IPS-11a (cell line): Measurements from ENCODE around the gene MED23.
"Not testable (repeated sequence)": the region's sequence is repeated elsewhere in the genome, so short reads cannot be mapped to it uniquely, and the experiment has no call there.

Experiments used
- H3K4me3 ChIP-seq: one replicate; pipeline ENCODE4 v1.5.1; 2013; ENCODE audit warnings: low read depth, low read length, control low read depth

MED23 gene

DNA sequence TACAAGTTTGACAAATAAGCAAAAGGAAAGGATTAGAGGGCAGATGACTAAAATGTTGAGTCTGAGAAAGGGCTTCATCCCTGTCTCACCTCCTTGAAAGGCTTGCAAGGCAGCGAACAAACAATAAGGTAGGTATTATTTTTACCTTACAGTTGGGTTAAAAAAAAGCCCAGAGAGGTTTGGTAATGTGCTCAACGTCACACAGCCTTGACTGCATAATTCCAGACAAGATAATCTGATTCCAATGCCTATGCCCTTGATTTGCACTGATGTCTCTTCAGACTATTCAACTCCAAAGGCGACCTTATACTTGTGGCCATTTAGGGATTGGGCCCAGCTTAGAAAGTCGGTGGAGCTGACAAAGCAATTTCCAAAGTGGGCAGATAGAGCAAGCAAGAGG is 53.4 kb downstream of the MED23 start:
- no peak overlapping the region for H3K4me3 ChIP-seq

DNA sequence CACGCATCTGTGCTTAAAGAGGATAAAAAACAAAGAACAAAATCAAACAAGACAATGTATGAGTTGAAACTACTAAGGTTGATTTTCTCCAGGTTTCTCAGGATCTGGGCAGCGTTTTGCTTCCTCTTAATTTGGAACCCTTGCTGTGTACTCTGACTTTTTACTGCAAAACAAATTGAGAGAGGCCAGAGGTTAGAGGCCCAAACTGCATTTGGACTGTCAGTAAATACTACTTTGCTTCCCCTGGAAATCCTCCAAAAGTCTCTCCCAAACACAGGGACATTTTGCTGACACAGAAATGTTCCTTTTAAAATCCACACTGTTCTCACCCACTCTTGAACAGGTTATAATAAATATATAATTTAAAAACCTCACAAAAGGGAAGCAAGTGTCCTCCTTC is 53.9 kb downstream of the MED23 start:
- no peak overlapping the region for H3K4me3 ChIP-seq

DNA sequence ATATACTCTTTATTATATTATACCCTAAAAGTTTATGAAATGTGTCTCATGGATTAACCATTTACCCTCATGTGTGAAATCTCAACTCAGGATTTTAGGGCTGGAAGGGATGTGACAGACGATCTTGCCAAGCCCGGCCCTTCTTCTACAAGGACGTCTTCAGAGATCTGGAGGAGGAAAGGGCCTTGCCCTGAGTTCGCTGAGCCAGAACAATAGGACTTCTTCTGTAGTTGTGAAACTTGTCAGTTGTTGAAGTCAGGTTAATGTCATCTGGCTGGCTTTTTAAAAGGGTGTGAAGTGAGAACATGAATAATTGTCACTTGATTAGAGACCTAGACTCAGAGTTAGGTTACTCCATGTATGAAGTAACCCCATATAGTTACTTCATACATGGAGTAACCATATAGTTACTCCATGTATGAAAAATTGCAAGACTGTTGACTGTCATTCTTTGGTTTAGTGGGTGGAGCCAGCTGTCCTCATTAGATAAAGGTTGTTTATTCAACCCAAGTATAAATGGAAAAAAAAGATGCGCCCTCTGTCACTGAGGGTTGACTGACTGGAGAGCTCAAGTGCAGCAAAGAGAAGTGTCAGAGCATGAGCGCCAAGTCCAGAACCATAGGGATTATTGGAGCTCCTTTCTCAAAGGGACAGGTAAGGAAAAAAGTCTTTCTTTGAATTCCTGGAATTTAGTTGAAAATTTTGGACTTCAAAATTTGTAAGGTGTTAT is 55.2 kb downstream of the MED23 start, which contains the start of gene ARG1:
TSS of gene ARG1 (plus strand) at position 541 of the 730 bp plus-strand sequence. CDS start at position 598, 57 bp downstream.
- H3K4me3 ChIP-seq = no peak within 1 kb of the TSS

DNA sequence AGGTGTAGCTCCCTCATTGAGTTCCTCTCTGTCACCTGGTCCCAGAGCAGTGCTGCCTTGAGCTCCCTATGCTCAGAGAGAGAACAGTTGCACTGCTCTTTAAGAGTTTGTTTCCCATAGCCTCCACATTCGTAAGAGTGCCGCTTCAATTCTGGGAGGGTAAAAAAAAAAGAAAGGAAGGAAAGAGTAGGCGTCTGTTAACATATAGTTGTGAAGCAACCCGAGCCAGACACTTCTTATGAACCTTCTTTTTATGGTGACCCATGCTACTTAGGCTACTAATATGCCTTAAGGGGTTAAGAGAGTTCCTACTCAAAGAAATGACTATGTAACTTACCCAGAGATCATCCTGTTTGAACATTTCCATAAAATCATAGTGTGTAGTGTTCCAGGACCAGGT is 59.3 kb downstream of the MED23 start:
- H3K4me3 ChIP-seq = no peak overlapping the region

DNA sequence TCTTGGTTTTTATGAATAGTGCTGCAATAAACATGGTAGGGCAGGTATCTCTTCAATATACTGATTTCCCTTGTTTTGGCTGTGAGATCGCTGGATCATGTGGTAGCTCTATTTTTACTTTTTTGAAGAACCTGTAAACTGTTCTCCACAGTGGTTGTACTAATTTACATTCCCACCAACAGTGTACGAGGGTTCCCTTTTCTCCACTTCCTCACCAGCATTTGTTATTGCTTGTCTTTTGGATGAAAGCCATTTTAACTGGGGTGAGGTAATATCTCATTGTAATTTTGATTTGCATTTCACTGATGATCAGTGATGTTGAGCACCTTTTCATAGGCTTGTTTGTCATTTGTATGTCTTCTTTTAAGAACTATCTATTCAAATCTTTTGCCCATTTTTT is 63.0 kb downstream of the MED23 start:
- no peak overlapping the region for H3K4me3 ChIP-seq

DNA sequence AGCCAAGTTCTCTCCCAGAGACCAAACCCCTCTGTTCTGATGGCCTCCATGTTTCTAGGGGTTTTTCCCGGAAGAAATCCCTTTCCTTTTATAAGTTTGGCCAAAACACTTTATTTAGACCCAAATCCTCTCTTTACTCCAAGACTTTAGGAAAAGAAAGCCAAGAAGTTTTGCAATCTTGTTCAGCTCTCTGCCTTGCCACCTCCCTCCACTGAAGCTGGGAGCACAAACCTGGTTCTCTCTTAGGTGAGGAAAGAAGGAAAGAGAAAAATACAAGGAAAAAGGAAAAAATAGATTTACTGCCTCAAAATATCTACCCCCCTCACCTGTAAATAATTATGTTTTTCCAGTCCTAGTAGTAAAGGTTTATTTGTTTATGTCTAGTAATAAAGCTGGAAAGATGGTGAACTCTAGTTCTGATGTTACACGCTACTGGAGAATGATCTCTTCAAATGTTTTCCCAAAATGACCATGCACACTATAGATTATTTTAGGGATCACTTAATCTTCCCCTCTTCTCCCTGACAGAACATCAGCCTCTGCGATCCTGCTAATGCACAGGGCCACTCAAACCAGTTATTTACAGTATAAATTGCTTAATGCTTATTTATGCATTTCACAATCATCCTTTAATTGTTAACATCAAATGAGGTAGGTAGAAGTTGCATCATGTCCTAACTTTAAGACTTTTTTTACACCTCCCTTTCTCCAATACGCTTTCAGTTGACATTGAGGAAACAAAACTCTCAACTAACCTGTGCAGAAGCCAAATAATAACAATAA is 65.9 kb downstream of the MED23 start:
- H3K4me3 ChIP-seq = no peak overlapping the region

DNA sequence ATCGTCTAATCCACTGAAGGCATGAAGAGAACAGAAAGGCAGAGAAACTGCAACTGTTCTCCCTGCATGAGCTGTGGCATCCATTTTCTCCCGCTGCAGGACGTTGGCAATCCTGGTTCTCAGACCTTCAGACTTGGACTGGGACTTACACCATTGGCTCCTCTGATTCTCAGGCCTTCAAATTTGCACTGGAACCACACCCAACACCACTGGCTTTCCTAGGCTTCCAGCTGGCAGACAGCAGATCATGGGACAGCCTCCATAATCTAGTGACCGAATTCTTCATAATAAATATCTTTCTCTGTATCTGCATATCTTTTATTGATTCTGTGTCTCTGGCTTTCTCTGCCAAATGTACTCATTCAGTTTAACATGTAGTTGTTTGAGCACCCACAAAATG is 69.1 kb downstream of the MED23 start:
- H3K4me3 ChIP-seq = no peak overlapping the region

DNA sequence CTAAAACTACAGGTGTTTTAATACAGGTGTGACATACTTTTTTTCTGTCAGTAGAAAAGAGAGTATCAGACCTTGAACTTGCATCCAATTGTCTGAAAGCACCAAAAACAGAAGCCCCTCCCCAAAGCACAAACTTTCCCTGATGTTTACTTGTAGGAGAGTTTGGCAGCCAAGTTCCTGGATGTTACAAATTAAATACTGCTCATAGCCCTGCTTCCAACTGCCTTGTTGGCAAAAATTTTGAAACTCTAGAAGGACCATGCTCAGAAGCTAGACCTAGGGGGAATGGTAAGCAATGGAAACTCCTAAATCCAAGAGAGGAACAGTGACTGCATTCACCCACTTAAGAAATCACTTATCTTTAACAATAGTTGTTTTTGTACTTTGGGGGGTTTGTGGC is 72.0 kb downstream of the MED23 start:
- no peak overlapping the region for H3K4me3 ChIP-seq

DNA sequence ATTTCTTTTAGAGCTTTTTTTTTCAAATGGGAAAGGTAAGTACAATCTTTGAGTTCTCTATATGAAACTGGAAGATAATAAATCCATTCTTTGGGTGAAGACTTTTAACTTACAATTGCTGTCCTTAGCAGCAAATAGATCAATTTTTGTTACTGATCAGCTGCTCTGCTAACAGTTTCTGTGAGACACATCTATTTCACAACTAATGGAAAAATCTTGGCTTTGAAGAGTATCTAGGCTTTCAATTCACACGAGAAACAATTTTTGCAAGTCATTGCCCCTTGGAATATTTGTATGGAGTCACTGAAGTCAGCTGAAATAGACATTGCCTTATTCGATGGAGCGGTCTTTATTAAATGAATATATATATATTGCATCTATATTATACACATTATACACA is 75.5 kb downstream of the MED23 start:
- no peak overlapping the region for H3K4me3 ChIP-seq

DNA sequence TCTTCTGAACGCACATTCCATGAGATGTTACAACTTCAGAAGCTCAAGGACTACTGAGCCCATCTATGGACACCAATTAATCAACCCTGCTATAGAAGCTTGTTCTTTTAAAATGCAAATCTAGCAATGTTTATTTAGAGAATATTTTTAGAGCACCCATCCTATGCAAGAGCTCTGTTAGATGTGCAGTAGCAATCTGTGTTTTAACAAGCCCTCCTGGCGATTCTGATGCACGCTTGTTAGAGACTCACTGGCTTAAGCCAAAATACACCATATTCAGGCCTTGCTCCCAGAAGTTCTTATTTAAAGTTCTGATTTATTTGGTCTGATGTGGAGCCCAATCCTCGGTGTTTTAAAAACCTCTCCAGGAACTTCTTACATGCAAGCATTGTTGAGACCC is 76.1 kb downstream of the MED23 start:
- H3K4me3 ChIP-seq = no peak overlapping the region

DNA sequence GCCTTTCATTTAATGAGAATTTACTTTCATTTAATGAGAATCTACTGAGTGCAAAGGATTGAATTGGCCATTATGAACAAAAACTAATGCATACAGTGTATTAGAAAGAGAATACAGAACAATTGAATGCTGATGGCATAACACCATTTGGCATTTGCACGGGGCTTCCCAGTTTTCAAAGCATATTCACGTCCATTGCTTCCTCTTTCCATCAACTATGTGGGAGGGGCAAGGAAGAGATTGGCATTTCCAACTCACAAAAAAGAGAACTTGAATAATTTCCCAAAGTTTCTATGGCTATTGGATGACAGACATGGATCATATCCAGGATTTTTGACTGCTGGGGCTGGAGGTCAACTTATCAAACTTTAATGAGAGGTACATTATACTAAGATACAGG is 78.2 kb downstream of the MED23 start:
- H3K4me3 ChIP-seq = no peak overlapping the region

DNA sequence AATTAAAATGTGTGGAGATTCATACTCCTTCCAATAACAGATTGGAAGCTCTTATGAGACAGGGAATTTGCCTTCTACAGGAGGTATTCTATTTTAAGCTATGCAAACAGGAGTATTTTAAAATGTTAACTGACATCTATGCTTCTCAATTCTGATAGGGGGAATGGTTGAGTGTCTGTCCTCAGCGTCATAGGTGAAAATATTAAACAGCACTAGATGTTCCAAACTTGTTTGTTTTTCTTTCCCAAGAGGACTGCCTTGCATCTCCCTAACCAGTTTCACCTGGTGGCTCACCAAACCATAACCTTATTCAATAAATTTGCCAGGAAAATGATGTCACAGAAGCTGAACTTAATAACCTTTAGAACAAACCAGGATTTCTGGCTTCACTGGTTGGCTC is 79.6 kb downstream of the MED23 start:
- no peak overlapping the region for H3K4me3 ChIP-seq

DNA sequence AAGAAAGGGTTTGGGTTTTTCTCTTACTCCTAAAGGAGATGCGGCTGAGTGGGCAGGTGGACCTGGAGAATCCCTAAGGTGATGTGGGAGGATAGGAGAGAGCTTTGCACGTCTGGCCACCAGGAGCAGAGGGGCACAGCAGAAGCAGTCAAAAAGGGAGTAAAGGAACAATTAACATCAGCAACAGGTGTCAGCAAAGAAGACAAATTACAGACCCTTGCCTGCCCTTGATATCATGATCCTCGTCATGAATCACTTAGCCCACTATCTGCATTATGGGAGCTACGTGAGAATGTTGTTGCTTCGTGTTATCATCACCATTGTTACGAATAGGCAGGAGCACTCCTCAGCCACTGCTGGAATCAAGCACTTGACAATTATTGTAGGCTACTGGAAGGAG is 80.6 kb downstream of the MED23 start:
- no peak overlapping the region for H3K4me3 ChIP-seq

DNA sequence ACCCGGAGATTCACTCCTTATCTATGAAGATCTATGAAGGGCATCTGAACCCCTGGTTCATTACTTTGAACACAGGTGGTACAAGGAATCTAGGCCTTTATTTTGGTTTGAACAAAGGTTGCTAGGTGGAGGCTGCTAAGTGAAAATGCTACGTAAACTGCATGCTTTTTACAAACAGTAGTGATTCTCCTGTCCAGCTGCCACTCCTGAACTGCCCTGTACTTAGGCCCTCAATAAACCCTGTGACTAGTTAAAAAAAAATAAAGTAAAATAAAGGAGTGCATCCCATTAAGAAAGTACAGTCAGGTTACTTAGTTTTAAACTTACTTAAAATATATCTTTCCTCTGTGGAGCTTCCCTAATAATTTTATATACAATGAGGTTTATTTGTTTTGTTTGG is 82.7 kb downstream of the MED23 start:
- H3K4me3 ChIP-seq = no peak overlapping the region

DNA sequence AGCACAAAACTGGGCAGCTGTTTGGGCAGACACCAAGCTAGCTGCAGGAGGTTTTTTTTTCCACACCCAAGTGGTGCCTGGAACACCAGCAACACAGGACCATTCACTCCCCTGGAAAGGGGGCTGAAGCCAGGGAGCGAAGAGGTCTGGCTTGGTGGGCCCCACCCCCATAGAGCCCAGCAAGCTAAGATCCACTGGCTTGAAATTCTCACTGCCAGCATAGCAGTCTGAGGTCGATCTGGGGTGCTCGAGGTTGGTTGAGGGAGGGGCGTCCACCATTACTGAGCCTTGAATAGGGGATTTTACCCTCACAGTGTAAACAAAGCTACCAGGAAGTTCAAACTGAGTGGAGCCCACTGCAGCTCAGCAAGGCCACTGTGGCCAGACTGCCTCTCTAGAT is 89.4 kb downstream of the MED23 start:
- not testable (repeated sequence) for H3K4me3 ChIP-seq

DNA sequence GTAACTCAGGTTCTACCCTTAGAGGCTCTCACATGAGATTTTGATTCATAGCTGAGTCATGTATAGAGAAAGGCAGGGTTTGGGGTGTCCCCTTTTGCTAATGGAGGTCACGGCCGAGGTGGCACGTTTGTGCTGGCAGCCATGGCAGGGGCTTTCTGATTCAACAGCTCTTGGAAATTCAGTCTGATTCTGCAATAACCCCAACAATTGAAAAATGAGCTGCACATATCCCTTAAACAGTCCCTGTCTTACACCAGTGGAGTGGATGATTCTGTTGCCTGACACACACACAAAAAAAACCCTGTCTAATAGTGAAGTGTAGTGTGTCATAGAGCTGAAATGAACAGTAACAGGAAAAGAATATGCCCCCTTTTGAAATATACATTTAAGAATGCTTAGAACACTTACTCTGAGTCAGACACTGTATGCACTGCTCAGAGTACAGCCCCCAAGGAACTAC is 95.4 kb downstream of the MED23 start:
- H3K4me3 ChIP-seq = no peak overlapping the region

DNA sequence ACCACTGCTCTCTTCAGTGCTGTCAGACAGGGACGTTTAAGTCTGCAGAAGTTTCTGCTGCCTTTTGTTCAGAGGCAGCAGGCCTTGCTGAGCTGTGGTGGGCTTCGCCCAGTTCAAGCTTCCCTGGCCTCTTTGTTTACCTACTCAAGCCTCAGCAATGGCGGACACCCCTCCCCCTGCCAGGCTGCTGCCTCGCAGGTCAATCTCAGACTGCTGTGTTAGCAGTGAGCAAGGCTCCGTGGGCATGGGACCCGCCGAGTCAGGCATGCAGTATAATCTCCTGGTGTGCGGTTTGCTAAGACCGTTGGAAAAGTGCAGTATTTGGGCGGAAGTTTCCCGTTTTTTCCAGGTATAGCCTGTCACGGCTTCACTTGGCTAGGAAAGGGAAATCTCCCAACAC is 96.4 kb downstream of the MED23 start:
- not testable (repeated sequence) for H3K4me3 ChIP-seq

DNA sequence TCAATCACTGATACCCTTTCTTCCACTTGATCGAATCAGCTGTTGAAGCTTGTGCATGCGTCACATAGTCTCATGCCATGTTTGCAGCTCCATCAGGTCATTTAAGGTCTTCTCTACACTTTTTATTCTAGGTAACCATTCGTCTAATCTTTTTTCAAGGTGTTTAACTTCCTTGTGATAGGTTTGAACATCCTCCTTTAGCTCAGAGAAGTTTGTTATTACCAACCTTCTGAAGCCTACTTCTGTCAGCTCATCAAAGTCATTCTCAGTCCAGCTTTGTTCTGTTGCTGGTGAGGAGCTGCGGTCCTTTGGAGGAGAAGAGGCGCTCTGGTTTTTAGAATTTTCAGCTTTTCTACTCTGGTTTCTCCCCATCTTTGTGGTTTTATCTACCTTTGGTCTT is 97.1 kb downstream of the MED23 start:
- not testable (repeated sequence) for H3K4me3 ChIP-seq

DNA sequence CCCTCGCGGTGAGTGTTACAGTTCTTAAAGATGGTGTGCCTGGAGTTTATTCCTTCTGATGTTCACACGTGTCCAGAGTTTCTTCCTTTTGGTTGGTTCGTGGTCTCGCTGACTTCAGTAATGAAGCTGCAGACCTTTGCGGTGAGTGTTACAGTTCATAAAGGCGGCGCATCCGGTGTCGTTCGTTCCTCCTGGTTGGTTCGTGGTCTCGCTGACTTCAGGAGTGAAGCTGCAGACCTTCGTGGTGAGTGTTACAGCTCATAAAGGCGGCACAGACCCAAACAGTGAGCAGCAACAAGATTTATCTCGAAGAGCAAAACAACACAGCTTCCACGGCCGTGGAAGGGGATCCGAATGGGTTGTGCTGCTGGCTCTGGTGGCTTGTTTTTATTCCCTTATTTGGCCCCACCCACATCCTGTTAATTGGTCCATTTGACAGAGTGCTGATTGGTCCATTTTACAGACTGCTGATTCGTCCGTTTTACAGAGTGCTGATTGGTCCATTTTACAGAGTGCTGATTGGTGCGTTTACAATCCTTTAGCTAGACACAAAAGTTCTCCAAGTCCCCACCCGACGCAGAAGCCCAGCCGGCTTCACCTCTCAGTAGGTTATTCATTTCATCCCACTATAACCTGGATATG is 103.2 kb downstream of the MED23 start:
- H3K4me3 ChIP-seq = no peak overlapping the region

DNA sequence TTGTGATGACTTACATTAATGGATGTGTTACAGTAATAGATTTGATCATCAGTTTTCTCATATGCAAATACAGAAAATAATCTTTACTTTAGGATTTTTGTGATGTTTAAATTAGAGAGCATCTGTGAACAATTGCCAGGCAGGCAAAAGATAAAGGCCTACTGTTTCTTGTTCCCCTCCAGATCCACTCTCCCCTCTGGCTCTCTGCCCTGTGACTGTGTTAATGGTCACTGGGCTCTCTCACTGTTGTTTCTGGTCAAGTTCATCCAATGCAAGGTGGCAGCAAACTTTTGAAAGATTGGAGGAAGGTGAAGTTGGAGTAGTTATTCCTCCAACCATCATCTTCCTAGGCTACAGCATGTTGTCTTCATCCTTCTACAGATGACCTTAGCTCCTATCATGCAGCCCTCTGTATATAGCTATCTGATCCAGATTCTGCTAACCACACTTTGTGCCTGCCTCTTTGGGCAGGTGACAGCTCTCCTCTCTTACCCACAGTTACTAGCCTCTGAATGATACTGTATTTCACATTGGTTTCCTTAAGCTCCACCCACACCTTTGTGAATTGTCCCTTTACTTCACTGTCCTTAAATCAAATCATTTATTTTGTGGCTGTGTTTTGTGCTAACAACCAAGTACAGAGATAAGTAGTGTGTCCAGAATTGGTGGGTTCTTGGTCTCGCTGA is 103.9 kb downstream of the MED23 start:
- no peak overlapping the region for H3K4me3 ChIP-seq
